KMS-11 (cell line): ENCODE measurements around the gene LPAR1.
A peak's percentile ranks its signal among the peaks of the same experiment; 100 is the strongest.

ENCODE experiments used
- H2AFZ ChIP-seq: fragments of 200-600 bp; sonication (generic); 2 replicates; pipeline ENCODE4 v1.6.1; 2016; ENCODE audit warnings: antibody characterized with exemption, mixed run types, low read depth
- H3K27ac ChIP-seq: fragments of 200-600 bp; sonication (generic); 2 replicates; pipeline ENCODE4 v1.6.1; 2016; ENCODE audit warnings: mild to moderate bottlenecking, mixed run types
- H3K27me3 ChIP-seq: fragments of 200-600 bp; sonication (generic); 2 replicates; pipeline ENCODE4 v1.6.1; 2017; ENCODE audit warnings: mild to moderate bottlenecking, low read depth, mixed run types, moderate library complexity; ENCODE audit not compliant: insufficient read depth
- H3K36me3 ChIP-seq: fragments of 200-600 bp; sonication (generic); 2 replicates; pipeline ENCODE4 v1.6.1; 2017; ENCODE audit warnings: mild to moderate bottlenecking, mixed run types; ENCODE audit not compliant: insufficient read depth
- H3K4me1 ChIP-seq: fragments of 200-600 bp; sonication (generic); 2 replicates; pipeline ENCODE4 v1.6.1; 2016; ENCODE audit warnings: mild to moderate bottlenecking, low read depth, mixed run types; ENCODE audit not compliant: poor library complexity, severe bottlenecking
- H3K4me2 ChIP-seq: fragments of 200-600 bp; sonication (generic); 2 replicates; pipeline ENCODE4 v1.7.0; 2016; ENCODE audit warnings: mild to moderate bottlenecking, mixed run types
- H3K4me3 ChIP-seq: fragments of 200-600 bp; sonication (generic); IDR thresholded peaks from 2 replicates; pipeline ENCODE4 v1.6.1; 2017; ENCODE audit warnings: low read depth, low read length, mixed read lengths; ENCODE audit not compliant: insufficient read depth
- H3K79me2 ChIP-seq: fragments of 200-600 bp; sonication (generic); 2 replicates; pipeline ENCODE4 v1.6.1; 2016; ENCODE audit warnings: low read depth, mixed run types; ENCODE audit not compliant: insufficient read depth
- H3K9ac ChIP-seq: fragments of 200-600 bp; sonication (generic); 2 replicates; pipeline ENCODE4 v1.6.1; 2016; ENCODE audit warnings: mild to moderate bottlenecking, mixed run types
- H4K20me1 ChIP-seq: fragments of 200-600 bp; sonication (generic); 2 replicates; pipeline ENCODE4 v1.6.1; 2016; ENCODE audit warnings: mild to moderate bottlenecking, mixed run types; ENCODE audit not compliant: insufficient read depth
- TF ChIP-seq, protein P1 (sequence below): fragments of 200-600 bp; sonication (generic); conservative IDR thresholded peaks from 2 replicates; pipeline ENCODE4 v1.6.1; 2017; ENCODE audit warnings: low read depth, mild to moderate bottlenecking, antibody characterized with exemption, low read length, moderate library complexity, mixed read lengths

The LPAR1 gene

DNA sequence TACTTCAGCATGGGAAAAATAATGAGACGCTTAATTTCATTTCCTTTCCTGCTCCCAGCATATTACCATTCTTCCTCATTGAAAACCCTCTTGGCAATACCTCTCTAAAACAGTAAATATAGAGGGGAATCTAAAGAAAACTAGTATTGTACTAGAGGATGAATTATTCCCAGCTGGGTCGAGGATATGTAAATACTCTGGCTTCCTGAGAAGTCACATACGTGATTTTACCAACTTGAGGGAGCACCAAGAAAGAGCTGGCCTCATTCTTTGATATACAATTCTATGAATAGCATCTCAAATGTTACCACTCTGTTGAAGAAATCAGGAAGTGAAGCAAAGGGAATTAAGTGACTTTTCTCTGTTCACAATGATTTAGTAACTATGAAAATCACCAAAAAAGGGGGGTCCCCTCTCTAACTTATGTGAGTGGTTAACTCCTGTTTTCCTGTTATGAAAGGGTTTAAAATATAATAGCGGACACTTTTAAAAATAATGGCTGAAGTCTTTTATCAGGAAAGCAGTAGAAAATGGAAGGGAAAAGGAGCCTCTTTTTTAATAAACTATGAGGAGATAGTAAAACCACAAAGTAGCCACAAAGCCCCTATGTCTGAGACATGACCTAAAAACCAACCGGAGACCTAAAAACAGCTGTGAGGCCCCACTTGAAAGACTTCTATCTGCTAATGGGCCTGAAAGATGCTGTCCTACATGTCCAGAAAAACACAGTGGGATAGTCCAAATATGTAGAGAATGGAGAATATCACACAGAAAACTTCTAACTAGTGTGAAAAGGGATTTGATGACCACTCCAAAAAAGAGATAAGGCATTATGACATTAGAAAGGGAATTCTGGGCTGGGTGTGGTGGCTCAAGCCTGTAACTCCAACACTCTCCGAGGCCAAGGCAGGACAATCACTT, 42.6 kb downstream of the LPAR1 start:
- TF ChIP-seq, protein P1, sequence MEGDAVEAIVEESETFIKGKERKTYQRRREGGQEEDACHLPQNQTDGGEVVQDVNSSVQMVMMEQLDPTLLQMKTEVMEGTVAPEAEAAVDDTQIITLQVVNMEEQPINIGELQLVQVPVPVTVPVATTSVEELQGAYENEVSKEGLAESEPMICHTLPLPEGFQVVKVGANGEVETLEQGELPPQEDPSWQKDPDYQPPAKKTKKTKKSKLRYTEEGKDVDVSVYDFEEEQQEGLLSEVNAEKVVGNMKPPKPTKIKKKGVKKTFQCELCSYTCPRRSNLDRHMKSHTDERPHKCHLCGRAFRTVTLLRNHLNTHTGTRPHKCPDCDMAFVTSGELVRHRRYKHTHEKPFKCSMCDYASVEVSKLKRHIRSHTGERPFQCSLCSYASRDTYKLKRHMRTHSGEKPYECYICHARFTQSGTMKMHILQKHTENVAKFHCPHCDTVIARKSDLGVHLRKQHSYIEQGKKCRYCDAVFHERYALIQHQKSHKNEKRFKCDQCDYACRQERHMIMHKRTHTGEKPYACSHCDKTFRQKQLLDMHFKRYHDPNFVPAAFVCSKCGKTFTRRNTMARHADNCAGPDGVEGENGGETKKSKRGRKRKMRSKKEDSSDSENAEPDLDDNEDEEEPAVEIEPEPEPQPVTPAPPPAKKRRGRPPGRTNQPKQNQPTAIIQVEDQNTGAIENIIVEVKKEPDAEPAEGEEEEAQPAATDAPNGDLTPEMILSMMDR: no peak
- H4K20me1 ChIP-seq: no peaks in the 10 kb centered on the region
- no peaks in the 10 kb centered on the region for H3K27me3 ChIP-seq
- no peaks in the 10 kb centered on the region for H3K36me3 ChIP-seq
- 0 out of 2 replicates have a peak overlapping the region, but pooled peaks have one; percentile 3 for H3K4me2 ChIP-seq
- H2AFZ ChIP-seq: no peak overlapping the region
- H3K27ac ChIP-seq: no peak overlapping the region
- H3K4me1 ChIP-seq: peaks cover 15% of the 10 kb centered on the region
- H3K4me3 ChIP-seq: no peak overlapping the region
- no peaks in the 10 kb centered on the region for H3K79me2 ChIP-seq
- H3K9ac ChIP-seq: no peak overlapping the region

DNA sequence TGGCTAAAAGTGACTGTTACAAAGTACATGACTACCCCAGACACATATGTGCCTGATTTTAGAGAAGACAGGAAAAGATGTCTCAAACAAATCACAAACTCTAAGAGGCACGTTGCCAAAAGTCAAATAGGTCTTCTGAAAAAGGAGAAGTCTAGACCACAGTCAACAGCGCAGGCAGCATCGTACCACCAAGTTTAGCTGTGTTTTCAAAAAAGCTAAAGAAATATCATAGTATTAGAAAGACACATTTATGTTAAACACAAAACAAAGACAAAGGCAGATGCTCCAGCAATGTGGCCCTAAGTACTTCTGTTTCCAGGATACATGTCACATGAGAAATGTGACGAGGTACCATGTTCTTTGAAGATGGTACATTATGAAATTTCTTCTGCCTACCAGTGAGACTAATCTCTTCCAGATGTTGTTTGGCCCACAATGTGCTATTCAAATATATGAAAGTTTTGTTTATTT, 43.5 kb downstream of the LPAR1 start:
- Histone ChIP-seq H4K20me1 (no peaks in the 10 kb centered on the region), H3K27ac (no peak overlapping the region), H2AFZ (no peak overlapping the region), H3K4me2 (no peak overlapping the region), H3K9ac (no peak overlapping the region), H3K4me1 (peaks cover 15% of the 10 kb centered on the region), H3K79me2 (no peaks in the 10 kb centered on the region), H3K4me3 (no peak overlapping the region), H3K36me3 (no peaks in the 10 kb centered on the region), H3K27me3 (no peaks in the 10 kb centered on the region)
- TF ChIP-seq, protein P1: no peak

DNA sequence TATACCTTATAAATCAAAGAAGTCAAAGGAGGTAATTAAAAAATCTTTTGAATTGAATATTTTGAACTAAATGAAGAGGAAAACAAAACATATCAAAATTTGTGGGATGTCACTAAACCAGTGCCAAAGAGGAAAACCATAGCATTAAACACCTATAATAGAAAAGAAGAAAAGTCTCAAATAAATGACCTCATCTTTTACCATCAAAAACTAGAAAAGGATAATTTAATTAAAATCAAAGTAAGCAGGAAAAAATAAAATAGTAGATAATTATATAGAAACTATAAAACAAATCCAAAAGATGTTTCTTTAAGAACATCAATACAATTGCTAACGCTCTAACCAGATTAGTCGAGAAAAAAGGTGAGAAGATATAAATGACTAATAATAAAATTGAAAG, 47.8 kb downstream of the LPAR1 start:
- H3K4me3 ChIP-seq: no peak overlapping the region
- no peaks in the 10 kb centered on the region for H4K20me1 ChIP-seq
- TF ChIP-seq, protein P1: no peak
- no peaks in the 10 kb centered on the region for H3K27me3 ChIP-seq
- H3K79me2 ChIP-seq: no peaks in the 10 kb centered on the region
- no peak overlapping the region for H2AFZ ChIP-seq
- no peak overlapping the region for H3K27ac ChIP-seq
- H3K36me3 ChIP-seq: no peaks in the 10 kb centered on the region
- H3K4me2 ChIP-seq: no peak overlapping the region
- H3K9ac ChIP-seq: no peak overlapping the region
- peaks cover 7% of the 10 kb centered on the region for H3K4me1 ChIP-seq

DNA sequence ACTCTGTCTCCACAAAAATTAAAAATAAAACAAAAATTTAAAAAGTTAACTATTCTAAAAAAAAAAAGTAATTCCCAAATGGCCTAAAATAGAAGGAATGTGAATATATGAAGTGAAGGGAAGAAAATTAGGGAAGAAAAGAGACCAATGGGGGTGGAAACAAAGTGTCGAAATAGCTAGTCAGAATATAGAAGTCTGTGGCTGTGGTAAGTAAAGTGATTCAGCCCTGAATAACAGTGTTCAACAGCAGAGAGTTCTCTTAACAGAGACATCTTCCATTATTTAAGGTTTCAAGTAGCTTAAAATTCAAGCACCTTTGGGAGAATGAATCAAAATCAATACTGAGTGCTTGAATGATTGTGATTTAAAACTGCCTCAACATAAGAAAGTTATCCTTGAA, 51.7 kb downstream of the LPAR1 start:
- no peaks in the 10 kb centered on the region for H3K4me1 ChIP-seq
- H3K27me3 ChIP-seq: no peaks in the 10 kb centered on the region
- H3K4me3 ChIP-seq: no peak overlapping the region
- no peaks in the 10 kb centered on the region for H3K36me3 ChIP-seq
- no peaks in the 10 kb centered on the region for H3K79me2 ChIP-seq
- TF ChIP-seq, protein P1: no peak
- H3K4me2 ChIP-seq: no peak overlapping the region
- H3K9ac ChIP-seq: no peak overlapping the region
- no peaks in the 10 kb centered on the region for H4K20me1 ChIP-seq
- no peak overlapping the region for H2AFZ ChIP-seq
- H3K27ac ChIP-seq: no peak overlapping the region
